GM21360 (cell line): ENCODE results near the gene CD86.
A peak's percentile ranks its signal among the peaks of the same experiment; 100 is the strongest.
"Not testable (repeated sequence)": the region's sequence is repeated elsewhere in the genome, so short reads cannot be mapped to it uniquely, and the experiment has no call there.

Source experiments
- ATAC-seq: cut with Tn5 transposase; IDR thresholded peaks from one replicate; pipeline ENCODE4 v1.9.1; 2021; ENCODE audit warnings: mild to moderate bottlenecking, moderate library complexity; ENCODE audit not compliant: unreplicated experiment

Gene CD86

GRCh38 chr3:122055215-122055614 lies at the start of gene CD86:
Gene CD86, plus strand, starts transcription at chr3:122055362. Its CDS starts 128 bp downstream, at chr3:122055490.
- ATAC-seq = peak; percentile 95

- ATAC-seq = no peak
Measured at GRCh38 chr3:122006267-122006666, 48.9 kb upstream of the CD86 start.

GRCh38 chr3:122008166-122008565 lies 47.0 kb upstream of the CD86 start:
- no peak for ATAC-seq

- ATAC-seq = no peak
Measured at GRCh38 chr3:122010506-122010905, 44.7 kb upstream of the CD86 start.

GRCh38 chr3:122011396-122011795 lies 43.8 kb upstream of the CD86 start:
- no peak for ATAC-seq

- ATAC-seq = no peak
Measured at GRCh38 chr3:122012821-122013220, 42.3 kb upstream of the CD86 start.

GRCh38 chr3:122013448-122013925 lies 41.7 kb upstream of the CD86 start:
- ATAC-seq = no peak

GRCh38 chr3:122014741-122015140 lies 40.4 kb upstream of the CD86 start:
- ATAC-seq = peak; percentile 87

- ATAC-seq = no peak
Measured at GRCh38 chr3:122019493-122019892, 35.7 kb upstream of the CD86 start.

- no peak for ATAC-seq
Measured at GRCh38 chr3:122021037-122021436, 34.1 kb upstream of the CD86 start.

GRCh38 chr3:122021811-122022401 lies 33.3 kb upstream of the CD86 start, which contains the start of gene ILDR1:
Gene ILDR1, minus strand, starts transcription at chr3:122022247. Its CDS starts 170 bp downstream, at chr3:122022077.
- ATAC-seq = no peak

GRCh38 chr3:122023335-122023910 lies 31.7 kb upstream of the CD86 start:
- ATAC-seq = no peak

GRCh38 chr3:122024800-122025199 lies 30.4 kb upstream of the CD86 start:
- no peak for ATAC-seq

- ATAC-seq = peak; percentile 88
Measured at GRCh38 chr3:122025296-122025695, 29.9 kb upstream of the CD86 start.

- peak; percentile 55 for ATAC-seq
Measured at GRCh38 chr3:122030381-122031122, 24.6 kb upstream of the CD86 start.

- ATAC-seq = peak; percentile 31
Measured at GRCh38 chr3:122031123-122031468, 24.1 kb upstream of the CD86 start.

GRCh38 chr3:122032531-122032930 lies 22.6 kb upstream of the CD86 start:
- no peak for ATAC-seq

- ATAC-seq = no peak
Measured at GRCh38 chr3:122033023-122033422, 22.1 kb upstream of the CD86 start.

GRCh38 chr3:122047296-122047695 lies 7.9 kb upstream of the CD86 start:
- ATAC-seq = not testable (repeated sequence)

GRCh38 chr3:122047773-122048172 lies 7.4 kb upstream of the CD86 start:
- not testable (repeated sequence) for ATAC-seq

GRCh38 chr3:122052968-122053367 lies 2.2 kb upstream of the CD86 start:
- ATAC-seq = no peak

- ATAC-seq = no peak
Measured at GRCh38 chr3:122057671-122058070, 2.5 kb downstream of the CD86 start.
